HepG2 (cell line): ENCODE data around the gene ARFGEF3. TPM values are rescaled to one million over a fixed set of nuclear protein-coding genes. Genes with fewer than 3 reads are reported as not detected.

Experiments used
- GFI1 ChIP-seq: sonication (generic); formaldehyde crosslinking; IDR thresholded peaks from 2 replicates; pipeline ENCODE4 v1.5.0; 2020; ENCODE audit warnings: missing genetic modification reagents, mild to moderate bottlenecking, borderline replicate concordance
- NCOR1 ChIP-seq: fragments of 200-600 bp; sonication (generic); IDR thresholded peaks from 2 replicates; pipeline ENCODE4 v1.7.0; 2017; ENCODE audit warnings: antibody characterized with exemption, low read length, borderline replicate concordance
- RXRA ChIP-seq: sonication (generic); formaldehyde crosslinking; IDR thresholded peaks from 2 replicates; pipeline ENCODE4 v1.5.1; 2020; ENCODE audit warnings: missing genetic modification reagents
- ZBTB40 ChIP-seq, 2 experiments: fragments of 450-650 bp in 1 of 2; sonication (generic) in 1 of 2; formaldehyde crosslinking in 1 of 2; IDR thresholded peaks; 2 replicates each; pipeline versions ENCODE4 v1.6.1 to v1.8.0; 2016 to 2022; ENCODE audit warnings: antibody characterized with exemption in 1 of 2, mild to moderate bottlenecking in 1 of 2, missing genetic modification reagents in 1 of 2
- ZNF24 ChIP-seq: fragments of 450-650 bp; IDR thresholded peaks from 2 replicates; pipeline ENCODE4 v1.6.1; 2017; ENCODE audit warnings: antibody characterized with exemption, mild to moderate bottlenecking
- ZNF772 ChIP-seq: sonication (generic); formaldehyde crosslinking; IDR thresholded peaks from 2 replicates; pipeline ENCODE4 v1.5.0; 2020; ENCODE audit warnings: mild to moderate bottlenecking, missing genetic modification reagents
- polyA plus RNA-seq, 8 experiments: library from polyadenylated mRNA; depleted of rRNA in 3 of 8; stranded (reverse) in 7 of 8; unstranded in 1 of 8; fragments of >200 nt; fragmentation: Illumina TruSeq in 4 of 8; extraction: Trizol in 4 of 8; gene quantifications; 2 replicates each; pipeline versions ENCODE4 v1.2.1 to v1.2.3, GENCODE V29; 2011 to 2016; ENCODE audit warnings: low read depth in 4 of 8, missing spikeins in 1 of 8, mixed read lengths in 1 of 8; ENCODE audit not compliant: insufficient read depth in 1 of 8
- total RNA-seq, 5 experiments: library from RNA; depleted of rRNA; stranded (reverse); fragments of >200 nt; fragmentation: Illumina TruSeq; extraction: Trizol; gene quantifications; 2 replicates each; pipeline ENCODE4 v1.2.3, GENCODE V29; 2016; ENCODE audit warnings: low read depth in 1 of 5
- TF ChIP-seq, protein P1 (sequence below): sonication (generic); formaldehyde crosslinking; IDR thresholded peaks from 2 replicates; pipeline ENCODE4 v1.4.0; 2020; ENCODE audit warnings: mild to moderate bottlenecking, missing genetic modification reagents
- TF ChIP-seq, protein P2 (sequence below): sonication (generic); formaldehyde crosslinking; IDR thresholded peaks from 2 replicates; pipeline ENCODE4 v1.8.1; 2022; ENCODE audit warnings: low read depth, mild to moderate bottlenecking, missing genetic modification reagents
- TF ChIP-seq, protein P3 (sequence below): IDR thresholded peaks from 2 replicates; pipeline ENCODE4 v1.6.1; 2016; ENCODE audit warnings: mild to moderate bottlenecking, missing biosample characterization, missing genetic modification reagents

The ARFGEF3 gene
- total and polyA plus RNA-seq, 2 of the 13 experiments (the other 11 are each of a cell fraction or from before 2014, with no cell fraction given): 0.60 to 2.6 TPM

DNA sequence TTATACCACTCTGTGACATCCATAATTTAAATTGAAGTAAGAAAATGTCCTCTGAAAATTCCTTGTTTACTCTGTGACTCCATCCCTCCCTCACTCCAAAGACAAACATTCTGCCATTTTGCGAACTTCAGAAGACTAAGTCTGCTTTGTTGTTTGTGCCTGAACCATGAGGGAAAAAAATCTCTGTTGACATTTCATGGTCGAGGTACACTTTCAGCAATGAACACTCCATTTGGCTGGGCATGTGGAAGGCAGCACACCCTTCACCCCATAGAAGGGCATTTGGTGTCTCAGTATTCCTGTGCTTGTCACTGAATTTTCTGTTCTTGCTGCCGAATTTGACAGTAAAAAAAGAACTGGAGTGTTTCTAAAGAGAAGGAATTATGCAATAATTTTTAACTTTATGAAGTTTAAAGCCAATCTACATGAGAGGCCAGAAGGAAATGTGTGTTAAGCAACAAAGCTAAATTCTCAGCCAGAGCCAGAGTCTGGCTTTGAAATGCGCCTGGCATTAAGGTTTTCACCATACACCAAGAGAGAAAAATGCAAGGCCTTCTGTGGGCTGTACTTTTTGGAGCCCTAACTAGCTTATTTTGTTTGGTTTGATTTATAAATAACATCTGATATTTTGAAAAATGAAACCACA lies 61.3 kb downstream of the ARFGEF3 start (continued):
- TF ChIP-seq ZNF772 (CRISPR knock-in tag): peak; percentile 80; the same call in 1 of the 2 replicates
- TF ChIP-seq ZNF24: 0 out of 2 replicates have a peak, but pooled peaks have one; percentile 13
- TF ChIP-seq RXRA (CRISPR knock-in tag): peak; percentile 58; the same call in 1 of the 2 replicates
- TF ChIP-seq ZBTB40 (IDR thresholded peaks at IDR 0.05): no peak
- no peak; the same call in 1 of the 2 replicates for TF ChIP-seq ZBTB40 (CRISPR knock-in tag; IDR thresholded peaks at IDR 0.05)
- TF ChIP-seq, protein P1, sequence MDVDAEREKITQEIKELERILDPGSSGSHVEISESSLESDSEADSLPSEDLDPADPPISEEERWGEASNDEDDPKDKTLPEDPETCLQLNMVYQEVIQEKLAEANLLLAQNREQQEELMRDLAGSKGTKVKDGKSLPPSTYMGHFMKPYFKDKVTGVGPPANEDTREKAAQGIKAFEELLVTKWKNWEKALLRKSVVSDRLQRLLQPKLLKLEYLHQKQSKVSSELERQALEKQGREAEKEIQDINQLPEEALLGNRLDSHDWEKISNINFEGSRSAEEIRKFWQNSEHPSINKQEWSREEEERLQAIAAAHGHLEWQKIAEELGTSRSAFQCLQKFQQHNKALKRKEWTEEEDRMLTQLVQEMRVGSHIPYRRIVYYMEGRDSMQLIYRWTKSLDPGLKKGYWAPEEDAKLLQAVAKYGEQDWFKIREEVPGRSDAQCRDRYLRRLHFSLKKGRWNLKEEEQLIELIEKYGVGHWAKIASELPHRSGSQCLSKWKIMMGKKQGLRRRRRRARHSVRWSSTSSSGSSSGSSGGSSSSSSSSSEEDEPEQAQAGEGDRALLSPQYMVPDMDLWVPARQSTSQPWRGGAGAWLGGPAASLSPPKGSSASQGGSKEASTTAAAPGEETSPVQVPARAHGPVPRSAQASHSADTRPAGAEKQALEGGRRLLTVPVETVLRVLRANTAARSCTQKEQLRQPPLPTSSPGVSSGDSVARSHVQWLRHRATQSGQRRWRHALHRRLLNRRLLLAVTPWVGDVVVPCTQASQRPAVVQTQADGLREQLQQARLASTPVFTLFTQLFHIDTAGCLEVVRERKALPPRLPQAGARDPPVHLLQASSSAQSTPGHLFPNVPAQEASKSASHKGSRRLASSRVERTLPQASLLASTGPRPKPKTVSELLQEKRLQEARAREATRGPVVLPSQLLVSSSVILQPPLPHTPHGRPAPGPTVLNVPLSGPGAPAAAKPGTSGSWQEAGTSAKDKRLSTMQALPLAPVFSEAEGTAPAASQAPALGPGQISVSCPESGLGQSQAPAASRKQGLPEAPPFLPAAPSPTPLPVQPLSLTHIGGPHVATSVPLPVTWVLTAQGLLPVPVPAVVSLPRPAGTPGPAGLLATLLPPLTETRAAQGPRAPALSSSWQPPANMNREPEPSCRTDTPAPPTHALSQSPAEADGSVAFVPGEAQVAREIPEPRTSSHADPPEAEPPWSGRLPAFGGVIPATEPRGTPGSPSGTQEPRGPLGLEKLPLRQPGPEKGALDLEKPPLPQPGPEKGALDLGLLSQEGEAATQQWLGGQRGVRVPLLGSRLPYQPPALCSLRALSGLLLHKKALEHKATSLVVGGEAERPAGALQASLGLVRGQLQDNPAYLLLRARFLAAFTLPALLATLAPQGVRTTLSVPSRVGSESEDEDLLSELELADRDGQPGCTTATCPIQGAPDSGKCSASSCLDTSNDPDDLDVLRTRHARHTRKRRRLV: peak; percentile 56; the same call in 1 of the 2 replicates
- TF ChIP-seq, protein P2, sequence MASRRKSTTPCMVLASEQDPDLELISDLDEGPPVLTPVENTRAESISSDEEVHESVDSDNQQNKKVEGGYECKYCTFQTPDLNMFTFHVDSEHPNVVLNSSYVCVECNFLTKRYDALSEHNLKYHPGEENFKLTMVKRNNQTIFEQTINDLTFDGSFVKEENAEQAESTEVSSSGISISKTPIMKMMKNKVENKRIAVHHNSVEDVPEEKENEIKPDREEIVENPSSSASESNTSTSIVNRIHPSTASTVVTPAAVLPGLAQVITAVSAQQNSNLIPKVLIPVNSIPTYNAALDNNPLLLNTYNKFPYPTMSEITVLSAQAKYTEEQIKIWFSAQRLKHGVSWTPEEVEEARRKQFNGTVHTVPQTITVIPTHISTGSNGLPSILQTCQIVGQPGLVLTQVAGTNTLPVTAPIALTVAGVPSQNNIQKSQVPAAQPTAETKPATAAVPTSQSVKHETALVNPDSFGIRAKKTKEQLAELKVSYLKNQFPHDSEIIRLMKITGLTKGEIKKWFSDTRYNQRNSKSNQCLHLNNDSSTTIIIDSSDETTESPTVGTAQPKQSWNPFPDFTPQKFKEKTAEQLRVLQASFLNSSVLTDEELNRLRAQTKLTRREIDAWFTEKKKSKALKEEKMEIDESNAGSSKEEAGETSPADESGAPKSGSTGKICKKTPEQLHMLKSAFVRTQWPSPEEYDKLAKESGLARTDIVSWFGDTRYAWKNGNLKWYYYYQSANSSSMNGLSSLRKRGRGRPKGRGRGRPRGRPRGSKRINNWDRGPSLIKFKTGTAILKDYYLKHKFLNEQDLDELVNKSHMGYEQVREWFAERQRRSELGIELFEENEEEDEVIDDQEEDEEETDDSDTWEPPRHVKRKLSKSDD (CRISPR knock-in tag): peak; percentile 86; the same call in 1 of the 2 replicates
- TF ChIP-seq GFI1 (CRISPR knock-in tag): 0 out of 2 replicates have a peak, but pooled peaks have one; percentile 33
- TF ChIP-seq NCOR1: no peak
- TF ChIP-seq, protein P3, sequence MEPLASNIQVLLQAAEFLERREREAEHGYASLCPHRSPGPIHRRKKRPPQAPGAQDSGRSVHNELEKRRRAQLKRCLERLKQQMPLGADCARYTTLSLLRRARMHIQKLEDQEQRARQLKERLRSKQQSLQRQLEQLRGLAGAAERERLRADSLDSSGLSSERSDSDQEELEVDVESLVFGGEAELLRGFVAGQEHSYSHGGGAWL (CRISPR knock-in tag): peak; percentile 48; the same call in 1 of the 2 replicates
